Measurements from ENCODE around the gene PDCD2L. TPM values are rescaled to one million over a fixed set of nuclear protein-coding genes. Genes with fewer than 3 reads are reported as not detected.

The PDCD2L gene
- total RNA-seq = 1 to 10 TPM; 9.3 to 9.5 TPM

DNA sequence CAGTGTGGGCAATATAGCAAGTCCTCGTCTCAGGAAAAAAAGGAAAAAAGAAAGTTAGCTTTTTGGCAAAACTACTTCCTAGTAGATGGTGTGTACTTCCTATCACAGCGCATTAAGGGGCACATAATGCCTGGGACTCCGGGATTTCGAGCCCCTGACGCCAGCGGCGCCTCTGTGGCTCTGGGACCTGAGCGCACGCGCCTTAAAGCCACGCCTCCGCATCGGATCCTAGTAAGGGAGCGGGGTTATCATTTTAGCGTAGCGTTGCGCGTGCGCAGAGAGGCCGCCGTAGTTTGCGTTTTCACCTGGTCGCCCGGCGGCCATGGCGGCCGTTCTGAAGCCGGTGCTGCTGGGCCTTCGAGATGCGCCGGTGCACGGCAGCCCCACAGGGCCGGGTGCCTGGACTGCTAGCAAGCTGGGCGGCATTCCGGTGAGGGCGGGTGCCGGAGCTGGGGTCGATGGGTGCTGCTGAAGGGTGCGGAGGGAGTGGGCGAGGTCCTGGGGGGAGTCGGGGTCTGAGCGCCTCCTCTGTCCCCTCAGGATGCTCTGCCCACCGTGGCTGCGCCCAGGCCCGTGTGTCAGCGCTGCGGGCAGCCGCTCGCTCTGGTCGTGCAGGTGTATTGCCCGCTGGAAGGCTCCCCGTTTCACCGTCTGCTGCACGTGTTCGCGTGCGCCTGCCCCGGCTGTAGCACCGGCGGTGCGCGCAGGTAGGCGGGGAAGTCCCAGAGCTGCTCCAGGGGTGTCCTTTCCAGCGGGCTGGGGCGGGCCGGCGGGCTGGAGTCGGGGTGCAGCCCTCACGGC is at the start of gene PDCD2L:
TSS of gene PDCD2L (plus strand) at position 291 of the 801 bp plus-strand sequence. CDS start at position 323, 32 bp downstream.

GRCh38 chr19:34364830-34365462 is 39.3 kb upstream of the PDCD2L start, which contains the start of gene GPI:
Gene GPI (plus strand): TSS chr19:34365196. CDS start chr19:34365267, 71 bp downstream.

Other genes with a start within 250 kb of the PDCD2L start
- gene LSM14A, start 231.9 kb upstream of the PDCD2L start, total RNA-seq = 100 to 1,000 TPM; 128 to 148 TPM
- 10 to 100 TPM; 20.4 to 21.4 TPM for gene GARRE1, start 149.8 kb upstream of the PDCD2L start, total RNA-seq
- 100 to 1,000 TPM; 616 to 633 TPM for gene GPI, start 39.2 kb upstream of the PDCD2L start, total RNA-seq
- gene UBA2, start 24.0 kb downstream of the PDCD2L start, total RNA-seq = 100 to 1,000 TPM; 109 to 123 TPM
- under 1 TPM; 0.25 to 0.43 TPM for gene WTIP, start 77.4 kb downstream of the PDCD2L start, total RNA-seq

Measured in activated naive CD4-positive, alpha-beta T cell treated with anti-CD3 and anti-CD28 coated beads, Interleukin-2, amount 10 ng/mL, durations not matched to agents 5 hours and 36 hours (primary cell).